Nephron (organoid): ENCODE data around the gene PLB1.

Source experiments
- H3K27ac Mint-ChIP-seq, 3 experiments: 2 replicates each; pipeline ENCODE4 v1.8.0; 2020; ENCODE audit warnings: mixed read lengths in 3 of 3, mild to moderate bottlenecking in 2 of 3, moderate library complexity in 1 of 3
- H3K27me3 Mint-ChIP-seq: 2 replicates; pipeline ENCODE4 v1.8.0; 2021; ENCODE audit warnings: low read depth, mild to moderate bottlenecking, moderate library complexity, mixed read lengths
- H3K36me3 Mint-ChIP-seq: 2 replicates; pipeline ENCODE4 v1.8.0; 2020; ENCODE audit warnings: low read depth, mixed read lengths
- H3K4me1 Mint-ChIP-seq: 2 replicates; pipeline ENCODE4 v1.8.0; 2020; ENCODE audit warnings: mixed read lengths
- H3K4me3 Mint-ChIP-seq, 3 experiments: 2 replicates each; pipeline ENCODE4 v1.8.0; 2020; ENCODE audit warnings: mild to moderate bottlenecking in 3 of 3, mixed read lengths in 3 of 3, moderate library complexity in 2 of 3
- H3K9me3 Mint-ChIP-seq: 2 replicates; pipeline ENCODE4 v1.8.0; 2020; ENCODE audit warnings: mixed read lengths
- CTCF ChIP-seq, 3 experiments: fragments of 200-600 bp; sonication (generic); IDR thresholded peaks; one replicate each; pipeline ENCODE4 v1.5.0; 2021; ENCODE audit warnings: antibody characterized with exemption in 3 of 3; ENCODE audit not compliant: unreplicated experiment in 3 of 3

PLB1 gene

GRCh38 chr2:28637066-28638047, 141.5 kb downstream of the PLB1 start:
- peak overlapping the region; percentile 46 to 70 (median 62) for H3K27ac Mint-ChIP-seq
- H3K27me3 Mint-ChIP-seq = peaks cover 7% of the 10 kb centered on the region
- H3K4me3 Mint-ChIP-seq = no peak overlapping the region
- H3K9me3 Mint-ChIP-seq = no peaks in the 10 kb centered on the region
- no peaks in the 10 kb centered on the region for H3K36me3 Mint-ChIP-seq
- peaks cover 46% of the 10 kb centered on the region for H3K4me1 Mint-ChIP-seq
- no peak for TF ChIP-seq CTCF (IDR thresholded peaks at IDR 0.05; ENCODE audit: unreplicated experiment in 3 of 3)

- no peaks in the 10 kb centered on the region for H3K36me3 Mint-ChIP-seq
These were observed 142.2 kb downstream of the PLB1 start for GRCh38 chr2:28638102-28638501.

DNA sequence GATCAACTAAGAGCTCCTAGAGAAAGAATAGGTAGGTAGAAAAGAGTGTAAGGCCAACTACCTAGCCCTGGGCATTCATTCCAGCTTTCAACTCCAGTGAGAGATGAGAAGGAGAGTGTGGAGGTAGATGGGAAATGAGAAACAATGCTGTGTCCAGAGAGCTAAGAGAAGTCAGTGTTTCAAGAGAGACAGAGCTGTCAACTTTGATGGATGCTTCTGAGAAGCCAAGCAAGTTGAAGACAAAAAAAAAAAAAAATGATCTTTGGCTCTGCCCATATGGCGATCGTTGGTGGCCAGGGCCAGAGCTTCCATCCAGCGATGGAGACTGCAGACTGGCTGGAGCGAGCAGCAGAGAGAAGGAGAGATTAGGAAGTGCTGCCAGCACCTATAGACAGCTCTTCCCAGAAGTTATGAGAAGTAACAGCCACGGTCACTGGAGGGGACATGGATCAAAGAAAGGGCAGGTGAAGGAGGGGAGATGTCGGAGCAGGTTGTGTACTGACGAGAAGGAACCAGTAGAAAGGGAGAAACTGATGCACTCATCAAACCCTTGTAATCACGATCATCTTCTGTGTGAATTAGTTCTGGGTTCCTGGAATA, 143.3 kb downstream of the PLB1 start:
- H3K36me3 Mint-ChIP-seq = no peaks in the 10 kb centered on the region
- H3K4me3 Mint-ChIP-seq = no peak overlapping the region

More at GRCh38 chr2:28638102-28638501, 142.2 kb downstream of the PLB1 start:
- Mint-ChIP-seq H3K9me3 (no peaks in the 10 kb centered on the region), H3K4me1 (peaks cover 43% of the 10 kb centered on the region), H3K27me3 (peaks cover 7% of the 10 kb centered on the region), H3K4me3 (no peak overlapping the region), H3K27ac (peak overlapping the region; percentile 5 to 70 (median 62))
- no peak for TF ChIP-seq CTCF (IDR thresholded peaks at IDR 0.05; ENCODE audit: unreplicated experiment in 3 of 3)

DNA sequence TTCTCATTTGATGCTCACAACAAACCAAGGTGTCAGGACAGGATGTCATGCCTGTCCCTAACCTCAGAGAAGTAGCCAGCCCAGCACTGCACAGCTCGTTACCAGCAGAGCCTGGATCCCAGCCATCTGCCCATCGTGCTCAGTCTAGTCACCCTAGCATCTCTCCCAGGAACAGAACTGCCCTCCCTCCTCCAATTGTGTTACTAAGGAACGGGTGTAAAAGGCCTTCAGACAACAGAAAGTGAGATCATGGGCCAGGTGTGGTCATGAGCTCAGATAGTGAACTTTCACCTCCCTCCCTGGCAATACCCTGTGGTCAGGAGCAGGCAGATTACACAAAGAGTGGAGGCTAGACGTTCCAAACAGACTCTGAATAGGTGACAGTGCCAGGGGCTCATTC, 144.0 kb downstream of the PLB1 start:
- H3K36me3 Mint-ChIP-seq = no peaks in the 10 kb centered on the region

More for the DNA sequence above, 143.3 kb downstream of the PLB1 start:
- Mint-ChIP-seq H3K9me3 (no peaks in the 10 kb centered on the region), H3K27me3 (peaks cover 3% of the 10 kb centered on the region), H3K4me1 (peaks cover 44% of the 10 kb centered on the region), H3K27ac (peak overlapping the region in 2 of 3 experiments; percentile 4 to 5)
- TF ChIP-seq CTCF (IDR thresholded peaks at IDR 0.05; ENCODE audit: unreplicated experiment in 3 of 3) = no peak

DNA sequence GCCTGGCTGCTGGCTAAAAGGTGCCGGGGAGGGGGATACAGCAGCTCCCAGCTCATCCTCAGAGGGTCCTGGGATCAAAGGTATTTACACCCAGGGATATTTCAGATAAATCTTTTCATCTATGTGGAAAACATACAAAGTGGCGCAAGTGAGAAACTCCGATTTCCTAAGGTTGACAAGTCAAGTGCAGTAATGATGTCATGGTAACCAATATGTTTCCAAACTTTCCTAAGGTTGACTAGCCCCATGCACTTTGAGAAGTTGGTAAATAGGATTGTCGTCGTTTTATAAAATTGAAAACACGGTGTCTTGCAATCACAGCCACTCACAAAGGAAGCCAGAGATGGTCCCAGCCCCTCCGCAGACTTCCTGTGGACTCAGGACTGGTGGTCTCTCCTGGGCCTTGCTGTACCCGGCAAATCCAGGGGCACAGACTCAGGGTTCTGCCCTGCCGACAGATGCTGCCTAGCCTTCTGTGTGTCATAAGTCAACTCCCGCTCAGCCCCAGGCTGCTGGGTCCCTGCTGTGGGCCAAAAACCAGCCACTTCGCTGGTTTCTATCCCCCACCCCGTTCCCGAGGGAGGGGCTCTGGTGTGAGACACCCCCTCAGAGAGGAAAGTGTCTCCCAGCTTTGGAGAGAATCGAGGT, 144.5 kb downstream of the PLB1 start:
- H3K9me3 Mint-ChIP-seq = no peaks in the 10 kb centered on the region
- peaks cover 42% of the 10 kb centered on the region for H3K4me1 Mint-ChIP-seq
- TF ChIP-seq CTCF (IDR thresholded peaks at IDR 0.05; ENCODE audit: unreplicated experiment in 3 of 3) = no peak
- no peak overlapping the region for H3K4me3 Mint-ChIP-seq
- peaks cover 3% of the 10 kb centered on the region for H3K27me3 Mint-ChIP-seq
- no peak overlapping the region for H3K27ac Mint-ChIP-seq
- H3K36me3 Mint-ChIP-seq = no peaks in the 10 kb centered on the region

More for the DNA sequence above, 144.0 kb downstream of the PLB1 start:
- Mint-ChIP-seq H3K4me3 (no peak overlapping the region), H3K27ac (peak overlapping the region in 1 of 3 experiments; percentile 4), H3K4me1 (peaks cover 48% of the 10 kb centered on the region), H3K9me3 (no peaks in the 10 kb centered on the region), H3K27me3 (peaks cover 3% of the 10 kb centered on the region)
- no peak for TF ChIP-seq CTCF (IDR thresholded peaks at IDR 0.05; ENCODE audit: unreplicated experiment in 3 of 3)
